Right atrium auricular region (tissue), 2 donors: ENCODE results near the gene PARP4. TPM values are rescaled to one million over a fixed set of nuclear protein-coding genes. Genes with fewer than 3 reads are reported as not detected.
"Not testable (repeated sequence)": the region's sequence is repeated elsewhere in the genome, so short reads cannot be mapped to it uniquely, and the experiment has no call there.

Experiments used
- DNase-seq: peaks from one replicate; pipeline ENCODE4 v3.0.0-alpha.2; 2019; ENCODE audit warnings: low spot score
- H3K27ac ChIP-seq, 2 donors: fragments of 200-600 bp; sonication (generic); 1 replicate in 1 of 2; 2 replicates in 1 of 2; pipeline ENCODE4 v1.5.1; 2016 to 2019
- H3K27me3 ChIP-seq, 2 donors: fragments of 200-600 bp; sonication (generic); one replicate each; pipeline versions ENCODE4 v1.5.1 to v1.6.0; 2017 to 2019
- H3K36me3 ChIP-seq: fragments of 200-600 bp; sonication (generic); one replicate; pipeline ENCODE4 v1.5.1; 2016
- H3K4me1 ChIP-seq, 2 donors: fragments of 200-600 bp; sonication (generic); one replicate each; pipeline versions ENCODE4 v1.5.1 to v1.6.0; 2017 to 2019
- H3K4me3 ChIP-seq, 2 donors: fragments of 200-600 bp; sonication (generic); 1 replicate in 1 of 2; 2 replicates in 1 of 2; pipeline ENCODE4 v1.5.1; 2017 to 2019; ENCODE audit warnings: mild to moderate bottlenecking in 1 of 2, moderate library complexity in 1 of 2
- H3K9me3 ChIP-seq, 2 donors: fragments of 200-600 bp; sonication (generic); one replicate each; pipeline ENCODE4 v1.5.1; 2019
- total RNA-seq, 2 donors: library from RNA; depleted of rRNA; stranded (reverse); fragments of >200 nt; gene quantifications; one replicate each; pipeline ENCODE4 v1.1.0, GENCODE V29; 2016
- TF ChIP-seq, protein P1 (sequence below), 2 donors: fragments of 200-600 bp; sonication (generic); IDR thresholded peaks; one replicate each; pipeline ENCODE4 v1.5.1; 2019; ENCODE audit warnings: antibody characterized with exemption in 2 of 2

The PARP4 gene
- total RNA-seq, 2 donors from 2014 or later: 21.2 to 22.1 TPM

DNA sequence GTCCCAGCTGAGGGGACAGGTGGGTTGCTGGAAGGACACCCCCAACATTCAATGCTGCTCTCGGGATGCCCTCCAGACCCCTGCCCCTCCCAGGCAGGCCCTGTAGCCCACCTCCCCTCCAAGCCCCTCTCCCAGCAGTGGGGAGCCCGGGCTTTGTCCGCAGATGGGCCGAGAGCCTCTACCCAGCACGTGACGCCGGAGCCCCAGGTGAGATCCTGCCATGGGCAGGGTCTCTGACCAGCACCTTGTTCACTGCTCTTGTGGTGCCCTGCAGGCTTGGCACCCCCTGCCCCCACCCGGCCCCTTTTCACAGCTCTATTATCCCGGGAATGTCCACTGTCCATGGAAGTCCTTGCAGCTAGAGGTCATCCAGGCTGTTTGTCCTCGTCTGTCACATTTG is 126.7 kb downstream of the PARP4 start:
- no peak for DNase-seq
- no peaks in the 10 kb centered on the region for H3K4me1 ChIP-seq
- TF ChIP-seq, protein P1, sequence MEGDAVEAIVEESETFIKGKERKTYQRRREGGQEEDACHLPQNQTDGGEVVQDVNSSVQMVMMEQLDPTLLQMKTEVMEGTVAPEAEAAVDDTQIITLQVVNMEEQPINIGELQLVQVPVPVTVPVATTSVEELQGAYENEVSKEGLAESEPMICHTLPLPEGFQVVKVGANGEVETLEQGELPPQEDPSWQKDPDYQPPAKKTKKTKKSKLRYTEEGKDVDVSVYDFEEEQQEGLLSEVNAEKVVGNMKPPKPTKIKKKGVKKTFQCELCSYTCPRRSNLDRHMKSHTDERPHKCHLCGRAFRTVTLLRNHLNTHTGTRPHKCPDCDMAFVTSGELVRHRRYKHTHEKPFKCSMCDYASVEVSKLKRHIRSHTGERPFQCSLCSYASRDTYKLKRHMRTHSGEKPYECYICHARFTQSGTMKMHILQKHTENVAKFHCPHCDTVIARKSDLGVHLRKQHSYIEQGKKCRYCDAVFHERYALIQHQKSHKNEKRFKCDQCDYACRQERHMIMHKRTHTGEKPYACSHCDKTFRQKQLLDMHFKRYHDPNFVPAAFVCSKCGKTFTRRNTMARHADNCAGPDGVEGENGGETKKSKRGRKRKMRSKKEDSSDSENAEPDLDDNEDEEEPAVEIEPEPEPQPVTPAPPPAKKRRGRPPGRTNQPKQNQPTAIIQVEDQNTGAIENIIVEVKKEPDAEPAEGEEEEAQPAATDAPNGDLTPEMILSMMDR (IDR thresholded peaks at IDR 0.05): no peak
- no peak overlapping the region for H3K27ac ChIP-seq
- no peaks in the 10 kb centered on the region for H3K36me3 ChIP-seq
- no peak overlapping the region for H3K4me3 ChIP-seq
- H3K27me3 ChIP-seq: no peaks in the 10 kb centered on the region
- no peaks in the 10 kb centered on the region for H3K9me3 ChIP-seq

DNA sequence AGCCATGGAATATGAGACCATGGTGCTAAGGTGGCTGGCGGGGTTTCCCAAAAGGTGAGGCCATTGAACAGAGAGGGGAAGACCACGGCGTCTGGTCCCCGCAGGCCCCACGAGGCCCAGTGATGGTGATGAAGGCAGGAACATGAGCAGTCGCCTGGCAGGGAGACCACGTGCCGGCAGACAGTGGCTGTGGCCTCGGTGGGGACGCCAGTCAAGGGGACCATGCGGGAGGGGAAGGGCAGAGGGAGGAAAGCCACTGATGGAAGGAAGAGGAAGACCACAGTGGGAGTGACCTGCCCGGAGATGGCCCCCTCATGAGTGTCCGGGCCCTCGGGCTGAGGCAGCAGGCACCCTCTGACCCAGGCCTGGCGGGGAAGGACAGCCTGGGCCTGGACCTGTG is 127.6 kb downstream of the PARP4 start:
- DNase-seq, H3K4me1 ChIP-seq, H3K4me3 ChIP-seq, H3K36me3 ChIP-seq, H3K27ac ChIP-seq, H3K27me3 ChIP-seq, H3K9me3 ChIP-seq: not testable (repeated sequence)

DNA sequence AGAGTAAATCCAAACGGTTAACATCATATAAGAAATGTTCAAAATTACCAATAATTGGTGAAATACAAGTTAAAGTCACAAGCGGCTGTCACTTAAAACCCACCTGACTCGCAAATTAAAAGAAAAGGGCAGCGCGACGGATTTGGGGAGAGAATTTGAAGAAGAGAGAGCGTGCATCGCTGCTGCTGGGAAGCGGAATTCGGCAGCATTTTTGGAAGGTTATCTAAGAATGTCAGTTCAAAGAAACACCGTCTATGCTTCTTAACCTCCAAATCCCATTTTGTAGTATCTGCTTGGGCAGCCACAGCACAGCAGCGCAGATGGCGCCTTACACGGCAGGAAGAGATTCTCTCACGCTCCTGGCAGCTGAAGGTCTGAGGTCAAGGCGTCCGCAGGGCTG is 128.5 kb downstream of the PARP4 start:
- not testable (repeated sequence) for H3K27ac ChIP-seq, H3K36me3 ChIP-seq, H3K4me1 ChIP-seq, H3K9me3 ChIP-seq, H3K4me3 ChIP-seq, DNase-seq, H3K27me3 ChIP-seq

DNA sequence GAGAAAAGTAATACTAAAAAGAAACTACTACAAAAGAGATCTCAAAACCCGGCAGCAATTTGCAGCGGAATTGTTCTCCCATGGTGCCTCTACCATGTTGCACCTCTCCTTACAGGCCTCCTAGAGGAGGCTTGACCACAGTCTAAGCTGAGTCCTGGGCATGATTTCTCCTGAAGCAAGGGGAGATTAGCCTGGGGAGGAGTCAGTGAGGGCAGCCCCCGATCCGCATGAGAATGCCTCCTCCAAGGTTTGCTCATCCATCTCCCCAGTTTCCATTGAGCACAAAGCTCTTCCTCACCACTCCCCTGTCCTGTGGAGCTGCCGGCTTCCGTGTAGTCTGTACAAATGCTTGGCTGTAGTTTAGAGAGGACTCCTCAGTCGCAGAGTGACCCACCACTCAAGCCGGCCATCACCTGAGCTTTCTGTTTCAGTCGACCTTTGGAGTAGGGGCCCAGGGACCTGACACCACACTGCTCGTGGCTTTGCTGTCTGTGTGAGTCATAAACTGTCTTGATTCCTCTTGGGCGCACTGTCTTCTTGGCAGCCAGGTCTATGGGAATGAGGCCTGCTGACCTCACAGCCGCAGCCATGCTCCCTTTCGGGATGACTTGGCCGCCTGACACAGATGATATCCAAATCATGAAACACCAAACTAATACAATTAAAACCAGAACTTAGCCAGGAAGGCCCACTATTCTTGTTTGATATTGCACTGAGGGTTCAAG is 130.9 kb downstream of the PARP4 start:
- no peak for DNase-seq
- no peaks in the 10 kb centered on the region for H3K36me3 ChIP-seq
- H3K27ac ChIP-seq: no peak overlapping the region
- no peaks in the 10 kb centered on the region for H3K27me3 ChIP-seq
- no peaks in the 10 kb centered on the region for H3K9me3 ChIP-seq
- no peak overlapping the region for H3K4me3 ChIP-seq
- TF ChIP-seq, protein P1 (IDR thresholded peaks at IDR 0.05): no peak
- H3K4me1 ChIP-seq: no peaks in the 10 kb centered on the region

DNA sequence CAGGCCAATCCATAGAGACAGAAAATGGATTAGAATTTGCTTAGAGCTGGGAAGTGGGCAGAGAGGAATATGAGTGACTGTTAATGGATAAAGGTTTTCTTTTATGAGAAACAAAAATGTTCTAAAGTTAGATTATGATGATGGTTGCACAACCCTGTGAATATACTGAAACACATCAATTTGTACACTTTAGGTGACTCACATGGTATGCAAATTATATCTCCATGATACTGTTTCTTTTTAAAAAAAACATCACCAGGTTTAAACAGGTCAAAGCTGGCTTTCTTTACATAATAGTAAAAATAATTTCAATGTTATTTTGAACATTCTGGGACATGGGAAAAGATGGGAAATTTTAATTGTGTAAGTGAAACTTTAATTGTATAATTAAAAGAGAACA is 131.7 kb downstream of the PARP4 start:
- H3K27me3 ChIP-seq, H3K4me1 ChIP-seq, H3K4me3 ChIP-seq, H3K36me3 ChIP-seq, H3K27ac ChIP-seq, H3K9me3 ChIP-seq, DNase-seq: not testable (repeated sequence)

DNA sequence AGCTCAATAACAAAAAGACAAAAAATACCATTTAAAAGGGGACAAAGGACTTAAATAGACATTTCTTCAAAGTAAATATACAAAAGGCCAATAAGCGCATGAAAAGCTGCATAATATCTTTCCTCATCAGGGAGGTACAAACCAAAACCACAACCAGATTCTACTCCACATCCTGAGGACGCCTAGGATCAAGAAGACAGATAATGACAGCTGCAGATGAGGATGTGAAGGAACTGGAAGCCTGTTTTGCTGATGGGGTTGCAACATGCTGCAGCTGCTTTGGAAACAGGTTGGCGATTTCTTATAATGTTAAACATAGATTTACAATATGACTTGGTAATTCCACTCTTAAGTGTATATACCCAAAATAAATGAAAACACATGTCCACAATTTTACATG is 132.4 kb downstream of the PARP4 start:
- not testable (repeated sequence) for H3K9me3 ChIP-seq, DNase-seq, H3K4me3 ChIP-seq, H3K27me3 ChIP-seq, H3K27ac ChIP-seq, H3K36me3 ChIP-seq, H3K4me1 ChIP-seq

DNA sequence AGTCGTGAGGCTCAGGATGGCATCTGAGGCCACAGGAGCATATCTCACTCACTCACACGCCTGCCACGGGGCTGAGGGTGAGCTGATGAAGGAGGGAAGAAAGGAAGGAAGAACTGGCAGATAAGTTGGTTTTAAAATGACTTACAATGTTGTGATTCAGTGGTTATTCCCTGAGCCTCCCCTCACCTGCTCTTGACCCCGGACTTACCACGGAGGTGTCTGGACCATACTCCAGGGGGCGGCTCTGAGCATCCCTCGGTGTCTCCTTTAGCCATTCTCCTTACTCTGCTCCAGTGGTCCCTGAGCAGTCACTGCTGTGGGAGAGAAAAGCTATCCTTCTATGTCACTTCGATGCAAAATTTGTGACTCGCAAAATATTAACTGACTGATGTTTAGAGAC is 141.3 kb downstream of the PARP4 start:
- H3K27ac ChIP-seq, H3K9me3 ChIP-seq, H3K4me1 ChIP-seq, H3K36me3 ChIP-seq, H3K4me3 ChIP-seq, H3K27me3 ChIP-seq, DNase-seq: not testable (repeated sequence)

Other genes with a start within 250 kb of the PARP4 start
- under 1 TPM in 1 of 2 donors, not detected in 1; 0.67 TPM for gene C1QTNF9, start 203.2 kb downstream of the PARP4 start, total RNA-seq
- gene ATP12A, start 167.6 kb upstream of the PARP4 start, total RNA-seq: not detected